GM12801 (cell line): ENCODE measurements around the gene SLC25A13.

ENCODE experiments used
- CTCF ChIP-seq: IDR thresholded peaks from one replicate; pipeline ENCODE4 v1.5.1; 2011; ENCODE audit warnings: control low read depth; ENCODE audit not compliant: insufficient read length; ENCODE audit errors: extremely low read depth

The SLC25A13 gene

GRCh38 chr7:96238474-96238873 is 83.4 kb downstream of the SLC25A13 start:
- no peak for TF ChIP-seq CTCF

GRCh38 chr7:96237040-96237439 is 84.9 kb downstream of the SLC25A13 start:
- TF ChIP-seq CTCF: no peak

GRCh38 chr7:96236198-96237039 is 85.5 kb downstream of the SLC25A13 start:
- no peak for TF ChIP-seq CTCF

GRCh38 chr7:96235281-96235680 is 86.6 kb downstream of the SLC25A13 start:
- TF ChIP-seq CTCF: no peak

- TF ChIP-seq CTCF: no peak
Observed at GRCh38 chr7:96233528-96234154, 88.3 kb downstream of the SLC25A13 start.

- no peak for TF ChIP-seq CTCF
Observed at GRCh38 chr7:96233084-96233483, 88.8 kb downstream of the SLC25A13 start.

- no peak for TF ChIP-seq CTCF
Observed at GRCh38 chr7:96228760-96229159, 93.1 kb downstream of the SLC25A13 start.
